ENCODE measurements around the gene ZBTB20. TPM values are rescaled to one million over a fixed set of nuclear protein-coding genes. Genes with fewer than 3 reads are reported as not detected.

ZBTB20 gene
- total RNA-seq, 2 donors from 2014 or later: 75.7 to 91.2 TPM

- intact Hi-C loops (cut with DNase I): no loop called here
- no peak for DNase-seq (ENCODE audit: low spot score)
These were observed 290.3 kb downstream of the ZBTB20 start for GRCh38 chr3:114856835-114857234.

DNA sequence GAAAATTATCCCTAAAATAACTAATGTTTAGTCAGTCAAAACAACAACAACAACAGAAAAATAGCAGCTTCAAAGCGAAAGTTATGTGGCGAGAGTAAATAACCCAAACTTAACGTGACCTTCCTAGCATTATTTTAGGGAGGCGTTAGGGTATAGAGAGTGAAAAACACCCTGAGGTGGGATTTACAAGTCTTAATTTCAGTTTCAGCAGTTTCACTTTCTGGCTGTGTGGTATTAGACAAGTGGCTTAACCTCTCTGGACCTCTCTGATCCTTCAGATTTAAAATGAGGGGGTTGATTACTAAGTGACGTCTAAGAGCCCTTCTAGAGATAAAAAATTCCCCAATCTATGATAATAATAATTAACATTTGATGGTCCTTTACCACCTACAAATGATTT lies 291.2 kb downstream of the ZBTB20 start:
- no peak for DNase-seq (ENCODE audit: low spot score)
- intact Hi-C loops (cut with DNase I): no loop called here

- intact Hi-C loops (cut with DNase I): no loop called here
- DNase-seq (ENCODE audit: low spot score): no peak
These were observed 294.1 kb downstream of the ZBTB20 start for GRCh38 chr3:114852966-114853365.

GRCh38 chr3:114850898-114851297 lies 296.2 kb downstream of the ZBTB20 start:
- intact Hi-C loops (cut with DNase I): no loop called here
- DNase-seq (ENCODE audit: low spot score): no peak

- no peak for DNase-seq (ENCODE audit: low spot score)
- intact Hi-C loops (cut with DNase I): no loop called here
These were observed 298.3 kb downstream of the ZBTB20 start for GRCh38 chr3:114848643-114849350.

DNA sequence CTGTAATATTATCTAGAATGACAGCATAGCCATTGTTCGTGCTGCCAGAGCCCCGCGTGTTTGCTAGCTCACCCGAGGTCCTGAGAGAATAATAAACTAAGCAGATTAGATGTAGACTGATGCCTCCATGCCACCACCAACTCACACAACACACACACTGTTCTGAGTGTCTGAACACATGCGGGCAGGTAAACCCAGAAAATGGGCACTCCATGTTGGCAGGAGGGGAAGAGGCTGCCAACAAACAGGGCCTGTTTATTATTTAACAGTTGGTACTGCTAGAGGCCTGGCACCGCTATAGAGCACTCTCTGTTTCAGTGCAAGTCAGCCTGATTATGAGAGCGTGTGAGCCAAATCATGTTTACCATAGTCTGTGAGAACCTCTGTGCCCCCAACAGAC lies 299.0 kb downstream of the ZBTB20 start:
- intact Hi-C loops (cut with DNase I): no loop called here
- DNase-seq (ENCODE audit: low spot score): no peak

DNA sequence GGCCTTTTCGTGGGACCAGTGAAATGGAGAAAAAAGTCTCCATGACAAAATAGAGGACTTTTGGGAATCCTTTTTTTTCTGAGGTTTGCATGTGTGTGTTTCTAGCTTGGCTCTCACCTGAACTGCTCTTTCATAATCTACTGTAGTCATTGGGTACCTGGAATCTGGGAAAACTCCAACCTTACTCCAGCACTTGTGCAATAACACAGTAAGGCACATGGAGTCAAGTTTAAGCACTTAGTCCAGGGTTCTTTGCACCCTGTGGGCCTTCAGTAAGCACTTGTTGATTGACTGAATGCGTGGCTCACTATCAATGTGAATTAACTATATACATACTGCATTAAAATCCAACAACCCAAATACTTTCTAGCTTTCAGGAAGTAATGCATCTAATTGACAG lies 299.5 kb downstream of the ZBTB20 start:
- DNase-seq (ENCODE audit: low spot score): no peak
- intact Hi-C loops (cut with DNase I): no loop called here

DNA sequence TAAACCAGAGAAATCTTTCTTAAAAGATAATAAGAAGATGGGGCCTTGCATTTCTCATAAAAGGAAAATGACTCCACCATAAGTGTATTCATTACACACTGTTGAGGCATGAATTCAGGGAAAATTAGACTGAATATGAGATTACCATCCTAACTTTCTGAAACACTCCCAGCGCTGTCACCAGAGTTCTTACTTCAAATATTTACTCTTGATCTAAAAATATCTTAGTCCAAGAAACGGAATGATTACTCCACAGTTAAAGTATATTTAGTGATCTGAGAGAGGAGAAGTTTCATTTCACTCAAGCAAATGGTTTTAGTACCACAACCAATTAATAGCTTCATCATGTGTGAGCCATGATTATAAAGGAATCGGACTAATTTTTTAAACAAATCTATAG lies 300.3 kb downstream of the ZBTB20 start:
- intact Hi-C loops (cut with DNase I): no loop called here
- DNase-seq (ENCODE audit: low spot score): no peak

- DNase-seq (ENCODE audit: low spot score): no peak
- intact Hi-C loops (cut with DNase I): no loop called here
These were observed 300.8 kb downstream of the ZBTB20 start for GRCh38 chr3:114846252-114846651.

GRCh38 chr3:114841515-114841914 lies 305.6 kb downstream of the ZBTB20 start:
- intact Hi-C loops (cut with DNase I): no loop called here
- DNase-seq (ENCODE audit: low spot score): no peak

GRCh38 chr3:114839476-114839875 lies 307.6 kb downstream of the ZBTB20 start:
- no peak for DNase-seq (ENCODE audit: low spot score)
- intact Hi-C loops (cut with DNase I): no loop called here

- intact Hi-C loops (cut with DNase I): no loop called here
- no peak for DNase-seq (ENCODE audit: low spot score)
These were observed 309.1 kb downstream of the ZBTB20 start for GRCh38 chr3:114838025-114838424.

DNA sequence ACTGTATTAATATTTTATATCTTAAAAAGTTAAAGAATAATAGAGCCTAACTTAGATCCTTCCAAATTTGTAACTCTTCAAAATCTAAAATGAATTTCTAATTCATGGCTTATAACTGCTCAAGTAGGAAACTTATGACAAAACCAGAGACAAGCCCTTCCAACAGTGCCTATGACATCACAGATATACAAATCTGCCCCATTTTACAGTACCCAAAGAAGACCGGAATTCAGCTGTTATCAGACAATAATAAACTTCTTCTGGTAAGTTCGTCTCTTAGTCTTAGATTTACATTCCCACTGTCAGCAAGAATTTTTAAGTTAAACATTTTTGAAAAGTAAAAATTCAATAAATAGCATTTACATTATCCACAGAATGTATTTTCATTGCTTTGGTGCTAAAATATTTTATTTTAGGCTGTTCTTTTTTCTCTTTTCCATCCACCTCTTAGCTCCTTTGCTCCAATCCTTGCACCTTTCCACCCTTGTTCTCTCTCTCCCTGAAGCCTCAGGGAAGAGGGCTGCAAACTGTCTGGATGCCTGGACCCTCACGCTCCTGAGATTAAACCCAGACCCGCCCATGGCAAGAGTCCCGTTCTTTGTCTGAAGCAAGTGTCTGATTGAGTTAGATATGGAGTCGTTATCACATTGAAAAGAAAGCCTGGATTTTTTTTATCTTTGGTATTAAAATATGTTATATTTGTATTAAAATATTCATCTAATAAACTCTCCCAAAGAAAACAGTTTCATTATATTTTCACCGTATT lies 312.7 kb downstream of the ZBTB20 start:
- DNase-seq (ENCODE audit: low spot score): no peak
- intact Hi-C loops (cut with DNase I): no loop called here

DNA sequence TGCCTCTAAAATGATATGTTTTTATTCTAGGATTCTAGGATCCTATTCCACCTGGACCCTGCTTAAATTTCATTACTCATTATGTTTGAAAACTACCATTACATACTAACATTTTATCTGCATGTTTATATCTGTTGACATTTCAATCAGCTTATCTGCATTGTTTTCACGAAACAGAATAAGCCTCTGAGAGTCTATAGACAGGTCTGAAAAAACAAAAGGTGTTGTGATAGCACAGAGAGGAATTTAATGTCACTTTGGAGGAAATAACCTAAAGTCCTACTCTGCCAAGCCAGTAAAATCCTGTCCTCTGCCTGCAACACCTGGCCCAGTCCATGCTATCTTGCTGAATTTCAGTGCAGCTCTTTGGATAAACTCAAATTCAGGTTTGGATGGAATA lies 315.2 kb downstream of the ZBTB20 start:
- intact Hi-C loops (cut with DNase I): no loop called here
- DNase-seq (ENCODE audit: low spot score): no peak

GRCh38 chr3:114830652-114831051 lies 316.4 kb downstream of the ZBTB20 start:
- DNase-seq (ENCODE audit: low spot score): no peak
- intact Hi-C loops (cut with DNase I): no loop called here

DNA sequence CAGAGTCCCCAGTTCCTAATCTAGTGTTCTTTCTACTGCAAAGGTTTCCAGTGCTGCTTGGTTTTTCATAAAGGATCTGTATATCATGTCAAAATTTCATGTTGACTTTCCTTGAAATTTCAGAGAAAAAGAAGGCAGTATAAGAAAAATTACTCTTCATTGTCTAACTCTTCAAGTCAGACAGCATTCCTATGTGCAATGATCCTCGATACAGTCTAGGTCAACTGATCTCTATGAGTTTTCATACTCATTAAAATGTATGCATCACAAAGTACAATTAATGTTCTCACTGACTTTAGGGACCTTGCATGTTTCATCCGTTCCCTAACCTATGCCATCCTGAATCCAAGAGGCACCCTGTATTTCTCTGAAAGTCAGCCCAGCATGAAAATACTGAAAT lies 317.3 kb downstream of the ZBTB20 start:
- no peak for DNase-seq (ENCODE audit: low spot score)
- intact Hi-C loops (cut with DNase I): no loop called here

DNA sequence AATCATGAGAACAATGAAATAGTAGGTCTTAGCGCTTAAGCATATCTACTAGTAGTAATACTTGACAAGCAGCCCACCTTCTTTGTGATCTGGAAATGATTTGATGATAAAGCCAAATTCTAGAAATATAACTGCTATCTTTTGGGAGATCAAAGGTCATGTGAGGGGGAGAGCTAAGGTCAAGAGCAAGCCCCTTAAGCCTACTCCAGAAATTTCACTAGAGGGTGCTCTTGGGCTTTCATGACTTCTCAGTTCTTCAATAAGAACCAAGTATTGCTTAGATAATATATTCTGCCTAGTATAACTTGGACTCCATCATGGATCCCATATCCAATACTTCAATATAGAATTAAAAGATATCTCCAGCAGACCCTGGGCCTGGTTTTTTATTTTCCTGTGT lies 319.6 kb downstream of the ZBTB20 start:
- intact Hi-C loops (cut with DNase I): no loop called here
- DNase-seq (ENCODE audit: low spot score): no peak

DNA sequence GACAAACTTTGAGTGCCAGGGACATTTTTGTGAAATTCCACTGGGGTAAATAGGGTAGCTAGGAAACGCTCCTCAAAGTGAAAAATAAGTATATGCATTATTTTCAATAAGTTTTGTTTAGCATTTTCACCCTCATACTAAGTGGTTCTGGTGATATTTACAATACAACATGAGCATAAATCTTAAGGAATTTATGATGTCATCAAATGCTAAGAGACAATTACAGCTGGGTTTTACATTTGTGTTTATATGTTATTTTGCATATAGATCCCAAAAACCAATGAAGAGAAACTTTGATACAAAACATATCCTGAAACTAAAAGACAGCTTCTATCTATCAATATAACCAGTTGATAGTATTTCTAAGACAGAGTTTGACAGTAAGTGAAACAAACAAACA lies 323.1 kb downstream of the ZBTB20 start:
- intact Hi-C loops (cut with DNase I): no loop called here
- DNase-seq (ENCODE audit: low spot score): no peak

DNA sequence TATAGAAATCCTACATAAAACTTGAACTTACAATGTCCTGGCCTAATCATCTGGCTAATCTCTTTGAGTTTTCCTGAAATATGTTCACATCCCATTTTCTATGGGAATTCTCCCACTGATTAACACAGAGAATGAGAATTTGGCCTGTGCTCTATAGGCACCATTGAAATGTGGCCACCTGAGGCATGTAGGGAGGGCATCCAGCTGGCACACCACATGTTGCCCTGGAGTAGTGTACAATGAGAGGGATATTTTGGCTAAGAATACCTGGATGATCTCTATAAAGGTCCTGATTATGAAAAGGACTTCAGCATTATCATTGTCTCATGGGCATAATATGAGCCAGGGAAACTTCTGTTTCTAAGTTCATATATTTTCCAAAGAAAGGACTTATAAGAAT lies 324.0 kb downstream of the ZBTB20 start:
- intact Hi-C loops (cut with DNase I): no loop called here
- no peak for DNase-seq (ENCODE audit: low spot score)

DNA sequence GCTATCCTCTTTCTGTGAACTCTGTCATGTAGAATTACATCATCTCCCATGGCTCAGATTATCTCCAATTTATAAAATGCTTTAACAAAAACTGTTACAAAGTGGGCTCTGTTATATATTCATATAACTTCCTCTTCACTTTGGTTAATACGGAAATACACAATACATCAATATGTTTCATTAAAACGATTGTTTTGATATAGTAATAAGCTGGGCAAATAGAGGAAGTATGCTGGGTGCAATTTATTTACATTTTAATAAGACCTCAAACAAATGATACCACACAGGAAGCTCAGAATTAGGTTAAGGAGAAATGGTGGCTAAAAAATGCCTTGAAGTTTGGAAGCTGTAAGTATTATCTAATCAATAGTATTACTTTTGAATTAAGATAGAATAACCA lies 331.0 kb downstream of the ZBTB20 start:
- no peak for DNase-seq (ENCODE audit: low spot score)
- intact Hi-C loops (cut with DNase I): no loop called here
